OCI-LY1 (cell line): ENCODE measurements around the gene ACTA1.

Source experiments
- H2AFZ ChIP-seq: fragments of 200-600 bp; sonication (generic), shearing (Covaris generic); 2 replicates; pipeline ENCODE4 v1.6.0; 2014; ENCODE audit warnings: antibody characterized with exemption, mild to moderate bottlenecking, low read length
- H3F3A ChIP-seq: fragments of 200-600 bp; sonication (generic), shearing (Covaris generic); 2 replicates; pipeline ENCODE4 v1.6.0; 2014; ENCODE audit warnings: mild to moderate bottlenecking, antibody characterized with exemption, low read length, moderate library complexity; ENCODE audit not compliant: insufficient read depth
- H3K27ac ChIP-seq: fragments of 200-600 bp; sonication (generic); 2 replicates; pipeline ENCODE4 v1.5.1; 2014; ENCODE audit warnings: low read length, mixed run types, mild to moderate bottlenecking, low read depth; ENCODE audit not compliant: poor library complexity, severe bottlenecking
- H3K27me3 ChIP-seq: fragments of 200-600 bp; sonication (generic); 2 replicates; pipeline ENCODE4 v1.6.0; 2014; ENCODE audit warnings: antibody characterized with exemption, mild to moderate bottlenecking, low read length, moderate library complexity; ENCODE audit not compliant: insufficient read depth
- H3K36me3 ChIP-seq: fragments of 200-600 bp; sonication (generic); 2 replicates; pipeline ENCODE4 v1.6.1; 2014; ENCODE audit warnings: mild to moderate bottlenecking, antibody characterized with exemption, low read length, moderate library complexity, mixed read lengths; ENCODE audit not compliant: insufficient read depth
- H3K4me1 ChIP-seq: fragments of 200-600 bp; sonication (generic); 2 replicates; pipeline ENCODE4 v1.5.1; 2014; ENCODE audit warnings: mild to moderate bottlenecking, low read length, moderate library complexity; ENCODE audit not compliant: insufficient read depth, severe bottlenecking
- H3K4me2 ChIP-seq: fragments of 200-600 bp; sonication (generic), shearing (Covaris generic); 2 replicates; pipeline ENCODE4 v1.6.1; 2014; ENCODE audit warnings: low read length
- H3K4me3 ChIP-seq: fragments of 200-600 bp; sonication (generic); 2 replicates; pipeline ENCODE4 v1.5.1; 2014; ENCODE audit warnings: low read length, low read depth, mild to moderate bottlenecking, mixed read lengths; ENCODE audit not compliant: poor library complexity, severe bottlenecking
- H3K79me2 ChIP-seq: fragments of 200-600 bp; shearing (Covaris generic); 2 replicates; pipeline ENCODE4 v1.6.1; 2016; ENCODE audit warnings: mixed run types, low read length, mixed read lengths; ENCODE audit not compliant: insufficient read depth
- H3K9ac ChIP-seq: fragments of 200-600 bp; sonication (generic), shearing (Covaris generic); 2 replicates; pipeline ENCODE4 v1.6.1; 2014; ENCODE audit warnings: mild to moderate bottlenecking, low read length, mixed read lengths
- H3K9me2 ChIP-seq: fragments of 200-600 bp; sonication (generic), shearing (Covaris generic); 2 replicates; pipeline ENCODE4 v1.6.1; 2014; ENCODE audit warnings: low read depth, mild to moderate bottlenecking, low read length, mixed read lengths
- H3K9me3 ChIP-seq: fragments of 200-600 bp; shearing (Covaris generic); 2 replicates; pipeline ENCODE4 v1.6.1; 2014; ENCODE audit warnings: low read length, mixed read lengths
- H4K20me1 ChIP-seq: fragments of 200-600 bp; sonication (generic), shearing (Covaris generic); 2 replicates; pipeline ENCODE4 v1.6.0; 2016; ENCODE audit warnings: mild to moderate bottlenecking, low read length; ENCODE audit not compliant: insufficient read depth
- CTCF ChIP-seq: fragments of 200-600 bp; sonication (generic), shearing (Covaris generic); IDR thresholded peaks from 2 replicates; pipeline ENCODE4 v1.5.1; 2017; ENCODE audit warnings: mild to moderate bottlenecking, antibody characterized with exemption, low read length, moderate library complexity, mixed read lengths
- EZH2 ChIP-seq: fragments of 200-600 bp; sonication (generic), shearing (Covaris generic); IDR thresholded peaks from 2 replicates; pipeline ENCODE4 v1.8.0; 2017; ENCODE audit warnings: borderline replicate concordance, mixed run types, mild to moderate bottlenecking, antibody characterized with exemption, low read length, moderate library complexity, mixed read lengths

The ACTA1 gene

DNA sequence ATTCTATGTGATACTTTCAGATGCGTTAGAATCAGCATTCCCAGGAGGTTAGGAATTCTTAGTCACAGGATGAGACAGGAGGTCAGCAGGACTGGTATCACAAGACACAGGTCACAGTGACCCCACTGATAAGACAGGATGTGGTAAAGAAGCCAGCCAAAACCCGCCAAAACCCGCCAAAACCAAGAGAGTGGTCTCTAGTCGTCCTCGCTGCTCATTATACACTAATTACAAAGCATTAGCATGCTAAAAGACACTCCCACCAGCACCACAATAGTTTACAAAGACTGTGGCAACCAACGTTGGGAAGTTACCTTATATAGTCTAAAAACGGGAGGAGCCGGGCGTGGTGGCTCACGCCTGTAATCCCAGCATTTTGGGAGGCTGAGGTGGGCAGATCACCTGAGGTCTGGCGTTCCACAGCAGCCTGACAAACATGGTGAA is 13.9 kb upstream of the ACTA1 start:
- Histone ChIP-seq H3K9me2 (no peaks in the 10 kb centered on the region), H3K79me2 (no peaks in the 10 kb centered on the region), H3K27me3 (no peaks in the 10 kb centered on the region), H3K9ac (no peak overlapping the region), H3K4me1 (no peaks in the 10 kb centered on the region), H3K36me3 (peaks cover 57% of the 10 kb centered on the region), H4K20me1 (no peaks in the 10 kb centered on the region), H3K9me3 (no peaks in the 10 kb centered on the region), H3K4me2 (no peak overlapping the region), H3K27ac (no peak overlapping the region), H3K4me3 (no peak overlapping the region), H3F3A (no peaks in the 10 kb centered on the region), H2AFZ (no peak overlapping the region)
- TF ChIP-seq EZH2 (no peak), CTCF (no peak)

GRCh38 chr1:229445828-229446227 is 11.9 kb upstream of the ACTA1 start:
- Histone ChIP-seq H3K9ac (no peak overlapping the region), H2AFZ (no peak overlapping the region), H3K27me3 (no peaks in the 10 kb centered on the region), H3K27ac (no peak overlapping the region), H3K9me2 (no peaks in the 10 kb centered on the region), H4K20me1 (no peaks in the 10 kb centered on the region), H3K4me3 (no peak overlapping the region), H3F3A (no peaks in the 10 kb centered on the region), H3K4me2 (no peak overlapping the region), H3K36me3 (peaks cover 55% of the 10 kb centered on the region), H3K9me3 (no peaks in the 10 kb centered on the region), H3K79me2 (no peaks in the 10 kb centered on the region), H3K4me1 (no peaks in the 10 kb centered on the region)
- TF ChIP-seq EZH2: no peak
- no peak for TF ChIP-seq CTCF

DNA sequence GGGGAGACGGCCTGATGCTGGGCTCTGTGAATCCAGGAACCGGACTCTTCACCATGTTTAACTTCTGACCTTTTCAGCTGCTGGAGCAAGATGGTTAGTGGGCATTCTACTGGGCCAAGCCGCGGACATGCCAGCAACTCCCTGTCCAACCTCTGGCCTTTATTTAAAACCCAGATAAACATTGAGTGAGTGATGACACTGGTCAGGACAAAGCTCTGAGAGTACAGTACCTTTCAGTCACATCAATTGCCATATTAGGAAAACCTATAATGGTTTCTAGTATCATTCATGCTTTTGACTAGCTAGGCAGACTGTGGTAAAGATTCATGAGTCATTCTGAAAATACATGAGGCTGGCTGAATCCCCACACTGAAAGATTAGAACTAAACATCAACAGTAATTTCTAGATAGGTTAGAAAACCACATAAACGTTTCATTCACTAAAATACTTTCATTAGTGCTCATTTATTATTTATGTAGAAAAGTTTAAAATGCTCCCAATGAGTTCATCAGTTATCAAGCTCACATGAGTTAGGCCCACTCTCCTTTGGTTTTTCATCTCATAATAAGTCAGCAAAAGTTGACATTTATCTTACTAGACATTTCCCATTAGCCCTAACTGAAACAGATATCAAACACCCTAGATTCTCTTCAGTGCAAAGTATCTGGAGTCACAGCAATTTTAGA is 7.1 kb upstream of the ACTA1 start:
- no peak for TF ChIP-seq CTCF
- no peak for TF ChIP-seq EZH2
- Histone ChIP-seq H3F3A (no peaks in the 10 kb centered on the region), H3K4me3 (no peak overlapping the region), H3K79me2 (no peaks in the 10 kb centered on the region), H3K9me3 (no peaks in the 10 kb centered on the region), H3K27ac (no peak overlapping the region), H4K20me1 (no peaks in the 10 kb centered on the region), H3K9me2 (no peaks in the 10 kb centered on the region), H2AFZ (no peak overlapping the region), H3K4me2 (no peak overlapping the region), H3K36me3 (peaks cover 41% of the 10 kb centered on the region), H3K4me1 (no peaks in the 10 kb centered on the region), H3K27me3 (no peaks in the 10 kb centered on the region), H3K9ac (no peak overlapping the region)
